HepG2 (cell line): ENCODE results near the gene STYX. TPM values are rescaled to one million over a fixed set of nuclear protein-coding genes. Genes with fewer than 3 reads are reported as not detected.
A peak's percentile ranks its signal among the peaks of the same experiment; 100 is the strongest.

Experiments
- ATF7-NPFF ChIP-seq: sonication (generic); formaldehyde crosslinking; IDR thresholded peaks from 2 replicates; pipeline ENCODE4 v1.8.1; 2023; ENCODE audit warnings: mild to moderate bottlenecking, low read depth, missing genetic modification reagents, moderate library complexity
- FOXJ3 ChIP-seq: sonication (generic); formaldehyde crosslinking; IDR thresholded peaks from 2 replicates; pipeline ENCODE4 v1.4.0; 2020; ENCODE audit warnings: missing genetic modification reagents, mild to moderate bottlenecking, borderline replicate concordance
- FOXP1 ChIP-seq, 2 experiments: fragments of 450-650 bp in 1 of 2; IDR thresholded peaks; 2 replicates each; pipeline ENCODE4 v1.6.1; 2017 to 2018; ENCODE audit warnings: antibody characterized with exemption in 1 of 2
- IRF2 ChIP-seq: IDR thresholded peaks from 2 replicates; pipeline ENCODE4 v1.6.1; 2018; ENCODE audit warnings: missing genetic modification reagents, missing compliant biosample characterization
- KAT2B ChIP-seq: fragments of 150-350 bp; IDR thresholded peaks from 2 replicates; pipeline ENCODE4 v1.6.1; 2014; ENCODE audit warnings: low read depth, low read length, borderline replicate concordance
- KDM5A ChIP-seq: fragments of 200-600 bp; sonication (generic); IDR thresholded peaks from 2 replicates; pipeline ENCODE4 v1.7.0; 2018; ENCODE audit warnings: antibody characterized with exemption, mild to moderate bottlenecking, low read length, borderline replicate concordance
- MTA3 ChIP-seq: sonication (generic); formaldehyde crosslinking; IDR thresholded peaks from 2 replicates; pipeline ENCODE4 v1.4.0; 2020; ENCODE audit warnings: missing genetic modification reagents
- NR3C1 ChIP-seq: sonication (generic); formaldehyde crosslinking; IDR thresholded peaks from 2 replicates; pipeline ENCODE4 v1.4.0; 2020; ENCODE audit warnings: missing genetic modification reagents
- ONECUT2 ChIP-seq: sonication (generic); formaldehyde crosslinking; IDR thresholded peaks from 2 replicates; pipeline ENCODE4 v1.4.0; 2020; ENCODE audit warnings: missing genetic modification reagents
- RCOR2 ChIP-seq: IDR thresholded peaks from 2 replicates; pipeline ENCODE4 v1.6.1; 2016; ENCODE audit warnings: missing biosample characterization, missing genetic modification reagents
- REXO4 ChIP-seq: sonication (generic); formaldehyde crosslinking; IDR thresholded peaks from 2 replicates; pipeline ENCODE4 v1.8.0; 2022; ENCODE audit warnings: missing genetic modification reagents, mild to moderate bottlenecking, borderline replicate concordance
- SAP130 ChIP-seq: IDR thresholded peaks from 2 replicates; pipeline ENCODE4 v1.6.1; 2016; ENCODE audit warnings: low read depth
- SMC3 ChIP-seq: IDR thresholded peaks from 2 replicates; pipeline ENCODE4 v1.6.1; 2011; ENCODE audit warnings: low read length, improper control_type of control experiment
- SSRP1 ChIP-seq: IDR thresholded peaks from 2 replicates; pipeline ENCODE4 v1.6.1; 2016; ENCODE audit warnings: control low read depth
- TBX3 ChIP-seq: fragments of 450-650 bp; IDR thresholded peaks from 2 replicates; pipeline ENCODE4 v1.6.1; 2017; ENCODE audit warnings: antibody characterized with exemption, mild to moderate bottlenecking, inconsistent platforms, borderline replicate concordance
- TEAD2 ChIP-seq: sonication (generic); formaldehyde crosslinking; IDR thresholded peaks from 2 replicates; pipeline ENCODE4 v1.9.0; 2021; ENCODE audit warnings: missing genetic modification reagents
- TEAD3 ChIP-seq: optimal IDR thresholded peaks from 2 replicates; pipeline ENCODE3; 2016; ENCODE audit warnings: borderline replicate concordance
- ZBTB7B ChIP-seq: sonication (generic); formaldehyde crosslinking; IDR thresholded peaks from 2 replicates; pipeline ENCODE4 v1.4.0; 2020; ENCODE audit warnings: missing genetic modification reagents
- ZNF205 ChIP-seq: IDR thresholded peaks from 2 replicates; pipeline ENCODE4 v1.6.1; 2018; ENCODE audit warnings: missing biosample characterization, missing genetic modification reagents
- ZNF7 ChIP-seq: IDR thresholded peaks from 2 replicates; pipeline ENCODE4 v1.6.1; 2016; ENCODE audit warnings: missing biosample characterization, missing genetic modification reagents
- ZNF724P ChIP-seq: sonication (generic); formaldehyde crosslinking; IDR thresholded peaks from 2 replicates; pipeline ENCODE4 v1.8.0; 2022; ENCODE audit warnings: missing genetic modification reagents, borderline replicate concordance
- ZSCAN21 ChIP-seq: sonication (generic); formaldehyde crosslinking; IDR thresholded peaks from 2 replicates; pipeline ENCODE4 v1.8.0; 2022; ENCODE audit warnings: mild to moderate bottlenecking, missing genetic modification reagents, moderate library complexity, borderline replicate concordance
- polyA plus RNA-seq, 8 experiments: library from polyadenylated mRNA; depleted of rRNA in 3 of 8; stranded (reverse) in 7 of 8; unstranded in 1 of 8; fragments of >200 nt; fragmentation: Illumina TruSeq in 4 of 8; extraction: Trizol in 4 of 8; gene quantifications; 2 replicates each; pipeline versions ENCODE4 v1.2.1 to v1.2.3, GENCODE V29; 2011 to 2016; ENCODE audit warnings: low read depth in 4 of 8, missing spikeins in 1 of 8, mixed read lengths in 1 of 8; ENCODE audit not compliant: insufficient read depth in 1 of 8
- total RNA-seq, 5 experiments: library from RNA; depleted of rRNA; stranded (reverse); fragments of >200 nt; fragmentation: Illumina TruSeq; extraction: Trizol; gene quantifications; 2 replicates each; pipeline ENCODE4 v1.2.3, GENCODE V29; 2016; ENCODE audit warnings: low read depth in 1 of 5
- TF ChIP-seq, protein P1 (sequence below), 2 experiments: fragments of 450-650 bp in 1 of 2; sonication (generic) in 1 of 2; formaldehyde crosslinking; IDR thresholded peaks; 2 replicates each; pipeline versions ENCODE4 v1.5.0 to v1.8.0; 2020 to 2022; ENCODE audit warnings: mild to moderate bottlenecking in 1 of 2, missing genetic modification reagents in 1 of 2
- TF ChIP-seq, protein P2 (sequence below): sonication (generic); formaldehyde crosslinking; IDR thresholded peaks from 2 replicates; pipeline ENCODE4 v1.4.0; 2020; ENCODE audit warnings: missing genetic modification reagents, borderline replicate concordance
- TF ChIP-seq, protein P3 (sequence below): sonication (generic); formaldehyde crosslinking; IDR thresholded peaks from 2 replicates; pipeline ENCODE4 v1.4.0; 2020; ENCODE audit warnings: mild to moderate bottlenecking, missing genetic modification reagents
- TF ChIP-seq, protein P4 (sequence below): sonication (generic); formaldehyde crosslinking; IDR thresholded peaks from 2 replicates; pipeline ENCODE4 v1.5.1; 2020; ENCODE audit warnings: missing genetic modification reagents, mild to moderate bottlenecking, borderline replicate concordance

The STYX gene
- total and polyA plus RNA-seq, 2 of the 13 experiments (the other 11 are each of a cell fraction or from before 2014, with no cell fraction given), result 6.6 to 10.9 TPM

DNA sequence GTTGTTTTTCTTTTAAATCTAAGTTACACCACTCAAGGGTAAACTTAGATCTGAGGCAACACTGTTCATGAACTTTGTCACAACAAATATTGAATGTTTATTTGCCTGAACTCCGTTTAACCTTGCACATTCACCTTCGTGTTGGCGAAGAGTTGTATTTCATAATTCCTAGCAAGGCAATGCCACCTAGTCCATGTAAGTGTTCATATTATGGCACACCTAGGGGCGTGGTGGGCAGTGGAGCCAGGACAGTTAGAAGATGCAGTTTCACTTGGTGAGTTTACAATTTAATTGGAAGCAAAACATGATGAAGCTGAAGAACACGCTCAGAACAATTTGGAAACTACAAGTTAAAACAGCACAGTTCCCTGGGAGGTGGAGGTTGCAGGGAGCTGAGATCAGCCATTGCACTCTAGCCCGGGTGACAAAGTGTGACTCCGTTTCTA is 91.9 kb downstream of the STYX start (continued):
- TF ChIP-seq, protein P1, sequence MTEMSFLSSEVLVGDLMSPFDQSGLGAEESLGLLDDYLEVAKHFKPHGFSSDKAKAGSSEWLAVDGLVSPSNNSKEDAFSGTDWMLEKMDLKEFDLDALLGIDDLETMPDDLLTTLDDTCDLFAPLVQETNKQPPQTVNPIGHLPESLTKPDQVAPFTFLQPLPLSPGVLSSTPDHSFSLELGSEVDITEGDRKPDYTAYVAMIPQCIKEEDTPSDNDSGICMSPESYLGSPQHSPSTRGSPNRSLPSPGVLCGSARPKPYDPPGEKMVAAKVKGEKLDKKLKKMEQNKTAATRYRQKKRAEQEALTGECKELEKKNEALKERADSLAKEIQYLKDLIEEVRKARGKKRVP (CRISPR knock-in tag; IDR thresholded peaks at IDR 0.05), result peak in 1 of 2 experiments; percentile 92; a peak in 2 of 4 replicates
- TF ChIP-seq REXO4 (CRISPR knock-in tag) (no peak), ZNF7 (CRISPR knock-in tag) (no peak), IRF2 (CRISPR knock-in tag) (peak; percentile 92), FOXP1 (IDR thresholded peaks at IDR 0.05) (peak; percentile 96), FOXP1 (CRISPR knock-in tag; IDR thresholded peaks at IDR 0.05) (peak; percentile 99), ZSCAN21 (CRISPR knock-in tag) (no peak), KDM5A (no peak), ZNF205 (CRISPR knock-in tag) (0 out of 2 replicates have a peak, but pooled peaks have one; percentile 58), SAP130 (CRISPR knock-in tag) (peak; percentile 87), ATF7-NPFF (CRISPR knock-in tag) (no peak), NR3C1 (no peak), SMC3 (peak; percentile 34; the same call in 1 of the 2 replicates), TEAD3 (CRISPR knock-in tag) (peak; percentile 88), ONECUT2 (CRISPR knock-in tag) (peak; percentile 77; the same call in 1 of the 2 replicates), FOXJ3 (CRISPR knock-in tag) (peak; percentile 99), TBX3 (peak; percentile 91), MTA3 (no peak), SSRP1 (CRISPR knock-in tag) (peak; percentile 20; the same call in 1 of the 2 replicates), RCOR2 (CRISPR knock-in tag) (peak; percentile 98), KAT2B (no peak), ZNF724P (CRISPR knock-in tag) (no peak), TEAD2 (CRISPR knock-in tag) (no peak), ZBTB7B (CRISPR knock-in tag) (peak; percentile 67; the same call in 1 of the 2 replicates)
- TF ChIP-seq, protein P2, sequence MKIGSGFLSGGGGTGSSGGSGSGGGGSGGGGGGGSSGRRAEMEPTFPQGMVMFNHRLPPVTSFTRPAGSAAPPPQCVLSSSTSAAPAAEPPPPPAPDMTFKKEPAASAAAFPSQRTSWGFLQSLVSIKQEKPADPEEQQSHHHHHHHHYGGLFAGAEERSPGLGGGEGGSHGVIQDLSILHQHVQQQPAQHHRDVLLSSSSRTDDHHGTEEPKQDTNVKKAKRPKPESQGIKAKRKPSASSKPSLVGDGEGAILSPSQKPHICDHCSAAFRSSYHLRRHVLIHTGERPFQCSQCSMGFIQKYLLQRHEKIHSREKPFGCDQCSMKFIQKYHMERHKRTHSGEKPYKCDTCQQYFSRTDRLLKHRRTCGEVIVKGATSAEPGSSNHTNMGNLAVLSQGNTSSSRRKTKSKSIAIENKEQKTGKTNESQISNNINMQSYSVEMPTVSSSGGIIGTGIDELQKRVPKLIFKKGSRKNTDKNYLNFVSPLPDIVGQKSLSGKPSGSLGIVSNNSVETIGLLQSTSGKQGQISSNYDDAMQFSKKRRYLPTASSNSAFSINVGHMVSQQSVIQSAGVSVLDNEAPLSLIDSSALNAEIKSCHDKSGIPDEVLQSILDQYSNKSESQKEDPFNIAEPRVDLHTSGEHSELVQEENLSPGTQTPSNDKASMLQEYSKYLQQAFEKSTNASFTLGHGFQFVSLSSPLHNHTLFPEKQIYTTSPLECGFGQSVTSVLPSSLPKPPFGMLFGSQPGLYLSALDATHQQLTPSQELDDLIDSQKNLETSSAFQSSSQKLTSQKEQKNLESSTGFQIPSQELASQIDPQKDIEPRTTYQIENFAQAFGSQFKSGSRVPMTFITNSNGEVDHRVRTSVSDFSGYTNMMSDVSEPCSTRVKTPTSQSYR (CRISPR knock-in tag), result peak; percentile 62; the same call in 1 of the 2 replicates
- TF ChIP-seq, protein P3, sequence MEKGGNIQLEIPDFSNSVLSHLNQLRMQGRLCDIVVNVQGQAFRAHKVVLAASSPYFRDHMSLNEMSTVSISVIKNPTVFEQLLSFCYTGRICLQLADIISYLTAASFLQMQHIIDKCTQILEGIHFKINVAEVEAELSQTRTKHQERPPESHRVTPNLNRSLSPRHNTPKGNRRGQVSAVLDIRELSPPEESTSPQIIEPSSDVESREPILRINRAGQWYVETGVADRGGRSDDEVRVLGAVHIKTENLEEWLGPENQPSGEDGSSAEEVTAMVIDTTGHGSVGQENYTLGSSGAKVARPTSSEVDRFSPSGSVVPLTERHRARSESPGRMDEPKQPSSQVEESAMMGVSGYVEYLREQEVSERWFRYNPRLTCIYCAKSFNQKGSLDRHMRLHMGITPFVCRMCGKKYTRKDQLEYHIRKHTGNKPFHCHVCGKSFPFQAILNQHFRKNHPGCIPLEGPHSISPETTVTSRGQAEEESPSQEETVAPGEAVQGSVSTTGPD (CRISPR knock-in tag), result no peak
- TF ChIP-seq, protein P4, sequence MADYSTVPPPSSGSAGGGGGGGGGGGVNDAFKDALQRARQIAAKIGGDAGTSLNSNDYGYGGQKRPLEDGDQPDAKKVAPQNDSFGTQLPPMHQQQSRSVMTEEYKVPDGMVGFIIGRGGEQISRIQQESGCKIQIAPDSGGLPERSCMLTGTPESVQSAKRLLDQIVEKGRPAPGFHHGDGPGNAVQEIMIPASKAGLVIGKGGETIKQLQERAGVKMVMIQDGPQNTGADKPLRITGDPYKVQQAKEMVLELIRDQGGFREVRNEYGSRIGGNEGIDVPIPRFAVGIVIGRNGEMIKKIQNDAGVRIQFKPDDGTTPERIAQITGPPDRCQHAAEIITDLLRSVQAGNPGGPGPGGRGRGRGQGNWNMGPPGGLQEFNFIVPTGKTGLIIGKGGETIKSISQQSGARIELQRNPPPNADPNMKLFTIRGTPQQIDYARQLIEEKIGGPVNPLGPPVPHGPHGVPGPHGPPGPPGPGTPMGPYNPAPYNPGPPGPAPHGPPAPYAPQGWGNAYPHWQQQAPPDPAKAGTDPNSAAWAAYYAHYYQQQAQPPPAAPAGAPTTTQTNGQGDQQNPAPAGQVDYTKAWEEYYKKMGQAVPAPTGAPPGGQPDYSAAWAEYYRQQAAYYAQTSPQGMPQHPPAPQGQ, result peak; percentile 84; the same call in 1 of the 2 replicates
